Measurements from ENCODE around the gene CSF2. TPM values are rescaled to one million over a fixed set of nuclear protein-coding genes. Genes with fewer than 3 reads are reported as not detected.

Gene CSF2
- total RNA-seq, 1 experiment from 2014 or later, result not detected

DNA sequence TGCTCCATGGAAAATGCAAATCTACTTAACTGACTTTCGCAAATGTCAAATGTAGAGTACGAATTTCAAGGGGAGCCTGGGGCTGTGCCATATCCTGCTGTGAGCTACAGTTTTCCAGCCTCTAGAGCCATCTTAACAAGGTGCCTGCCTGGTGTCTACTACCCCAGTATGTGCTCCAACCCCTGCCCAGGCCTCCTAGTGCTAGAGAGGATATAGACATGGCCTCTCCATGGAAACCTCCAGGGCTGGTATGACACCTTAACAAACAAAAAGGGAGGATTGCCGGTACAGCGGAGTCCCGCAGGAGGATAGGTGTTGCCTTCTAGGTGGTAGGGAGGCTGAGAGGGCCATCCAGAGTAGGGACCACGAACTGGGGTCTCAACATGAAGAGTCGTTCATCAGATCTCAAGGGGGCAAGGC is 26.7 kb upstream of the CSF2 start:
- DNase-seq (ENCODE audit: low read depth, low spot score) (no peak), ATAC-seq (no peak)
- no TSS peak for BruUV-seq (replicated peaks)
- intact Hi-C loops (cut with micrococcal nuclease; ENCODE audit: unreplicated experiment), result no loop called here
- ChIA-PET POLR2A (no interaction called here), CTCF (no interaction called here)
- H3K36me3 ChIP-seq (ENCODE audit: control insufficient read depth, insufficient read depth, low read length), result no peaks in the 10 kb centered on the region
- no peak overlapping the region for H3K4me3 ChIP-seq (ENCODE audit: low read depth in 2 of 2, low read length in 2 of 2)
- H3K4me1 ChIP-seq (ENCODE audit: control insufficient read depth, insufficient read depth, low read length), result no peaks in the 10 kb centered on the region
- no peak overlapping the region for H3K27ac ChIP-seq (ENCODE audit: low read length)
- TF ChIP-seq TCF7L2 (IDR thresholded peaks at IDR 0.05; ENCODE audit: low read depth, low read length), result no peak
- TF ChIP-seq, protein P1, sequence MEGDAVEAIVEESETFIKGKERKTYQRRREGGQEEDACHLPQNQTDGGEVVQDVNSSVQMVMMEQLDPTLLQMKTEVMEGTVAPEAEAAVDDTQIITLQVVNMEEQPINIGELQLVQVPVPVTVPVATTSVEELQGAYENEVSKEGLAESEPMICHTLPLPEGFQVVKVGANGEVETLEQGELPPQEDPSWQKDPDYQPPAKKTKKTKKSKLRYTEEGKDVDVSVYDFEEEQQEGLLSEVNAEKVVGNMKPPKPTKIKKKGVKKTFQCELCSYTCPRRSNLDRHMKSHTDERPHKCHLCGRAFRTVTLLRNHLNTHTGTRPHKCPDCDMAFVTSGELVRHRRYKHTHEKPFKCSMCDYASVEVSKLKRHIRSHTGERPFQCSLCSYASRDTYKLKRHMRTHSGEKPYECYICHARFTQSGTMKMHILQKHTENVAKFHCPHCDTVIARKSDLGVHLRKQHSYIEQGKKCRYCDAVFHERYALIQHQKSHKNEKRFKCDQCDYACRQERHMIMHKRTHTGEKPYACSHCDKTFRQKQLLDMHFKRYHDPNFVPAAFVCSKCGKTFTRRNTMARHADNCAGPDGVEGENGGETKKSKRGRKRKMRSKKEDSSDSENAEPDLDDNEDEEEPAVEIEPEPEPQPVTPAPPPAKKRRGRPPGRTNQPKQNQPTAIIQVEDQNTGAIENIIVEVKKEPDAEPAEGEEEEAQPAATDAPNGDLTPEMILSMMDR (IDR thresholded peaks at IDR 0.05), result no peak
- H3K27me3 ChIP-seq (ENCODE audit: control insufficient read depth, insufficient read depth, low read length), result peaks cover 2% of the 10 kb centered on the region; the same call in 1 of the 2 replicates
- in situ Hi-C loops (cut with HindIII; ENCODE audit: low pct_unique_long_range_greater_than_20kb, low sequenced_read_pairs), result no loop called here
- no peaks in the 10 kb centered on the region for H3K9me3 ChIP-seq (ENCODE audit: control insufficient read depth, insufficient read depth, low read depth, low read length)

DNA sequence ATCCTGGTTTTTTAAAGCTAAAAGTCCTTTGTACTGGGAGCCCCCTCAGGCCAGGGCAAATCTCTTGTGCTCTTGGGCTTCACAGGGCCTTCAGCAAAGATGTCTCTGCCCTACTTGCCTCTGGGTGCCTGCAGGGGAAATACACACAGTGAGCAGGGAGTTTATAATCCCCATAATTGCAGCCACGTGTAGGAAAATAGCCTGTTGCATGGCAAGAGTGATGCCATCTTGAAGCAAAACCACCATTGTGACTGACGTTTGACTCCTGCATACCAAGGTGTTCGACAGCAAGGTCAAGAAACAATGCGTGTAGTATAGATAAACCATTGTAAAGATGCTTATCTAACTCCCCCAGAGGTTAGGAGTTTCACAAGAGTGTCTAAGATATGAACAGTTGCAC is 24.5 kb upstream of the CSF2 start:
- intact Hi-C loops (cut with micrococcal nuclease; ENCODE audit: unreplicated experiment) (no loop called here), in situ Hi-C loops (cut with HindIII; ENCODE audit: low pct_unique_long_range_greater_than_20kb, low sequenced_read_pairs) (no loop called here)
- DNase-seq (ENCODE audit: low read depth, low spot score), result no peak
- POLR2A ChIA-PET, result no interaction called here
- TF ChIP-seq POLR2AphosphoS5 (IDR thresholded peaks at IDR 0.05; ENCODE audit: low read depth, low read length) (no peak), TCF7L2 (IDR thresholded peaks at IDR 0.05; ENCODE audit: low read depth, low read length) (no peak), SIN3A (IDR thresholded peaks at IDR 0.05; ENCODE audit: borderline replicate concordance, insufficient read depth, low read depth, low read length) (no peak)
- TF ChIP-seq, protein P1 (IDR thresholded peaks at IDR 0.05), result no peak
- TF ChIP-seq, protein P2, sequence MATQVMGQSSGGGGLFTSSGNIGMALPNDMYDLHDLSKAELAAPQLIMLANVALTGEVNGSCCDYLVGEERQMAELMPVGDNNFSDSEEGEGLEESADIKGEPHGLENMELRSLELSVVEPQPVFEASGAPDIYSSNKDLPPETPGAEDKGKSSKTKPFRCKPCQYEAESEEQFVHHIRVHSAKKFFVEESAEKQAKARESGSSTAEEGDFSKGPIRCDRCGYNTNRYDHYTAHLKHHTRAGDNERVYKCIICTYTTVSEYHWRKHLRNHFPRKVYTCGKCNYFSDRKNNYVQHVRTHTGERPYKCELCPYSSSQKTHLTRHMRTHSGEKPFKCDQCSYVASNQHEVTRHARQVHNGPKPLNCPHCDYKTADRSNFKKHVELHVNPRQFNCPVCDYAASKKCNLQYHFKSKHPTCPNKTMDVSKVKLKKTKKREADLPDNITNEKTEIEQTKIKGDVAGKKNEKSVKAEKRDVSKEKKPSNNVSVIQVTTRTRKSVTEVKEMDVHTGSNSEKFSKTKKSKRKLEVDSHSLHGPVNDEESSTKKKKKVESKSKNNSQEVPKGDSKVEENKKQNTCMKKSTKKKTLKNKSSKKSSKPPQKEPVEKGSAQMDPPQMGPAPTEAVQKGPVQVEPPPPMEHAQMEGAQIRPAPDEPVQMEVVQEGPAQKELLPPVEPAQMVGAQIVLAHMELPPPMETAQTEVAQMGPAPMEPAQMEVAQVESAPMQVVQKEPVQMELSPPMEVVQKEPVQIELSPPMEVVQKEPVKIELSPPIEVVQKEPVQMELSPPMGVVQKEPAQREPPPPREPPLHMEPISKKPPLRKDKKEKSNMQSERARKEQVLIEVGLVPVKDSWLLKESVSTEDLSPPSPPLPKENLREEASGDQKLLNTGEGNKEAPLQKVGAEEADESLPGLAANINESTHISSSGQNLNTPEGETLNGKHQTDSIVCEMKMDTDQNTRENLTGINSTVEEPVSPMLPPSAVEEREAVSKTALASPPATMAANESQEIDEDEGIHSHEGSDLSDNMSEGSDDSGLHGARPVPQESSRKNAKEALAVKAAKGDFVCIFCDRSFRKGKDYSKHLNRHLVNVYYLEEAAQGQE (IDR thresholded peaks at IDR 0.05; ENCODE audit: insufficient read depth in 1 of 2, low read depth in 2 of 2, low read length in 1 of 2), result no peak
- Histone ChIP-seq H3K4me3 (ENCODE audit: low read depth in 2 of 2, low read length in 2 of 2) (no peak overlapping the region), H3K9me3 (ENCODE audit: control insufficient read depth, insufficient read depth, low read depth, low read length) (no peaks in the 10 kb centered on the region), H3K27me3 (ENCODE audit: control insufficient read depth, insufficient read depth, low read length) (no peaks in the 10 kb centered on the region), H3K27ac (ENCODE audit: low read length) (no peak overlapping the region), H3K4me1 (ENCODE audit: control insufficient read depth, insufficient read depth, low read length) (no peaks in the 10 kb centered on the region), H3K36me3 (ENCODE audit: control insufficient read depth, insufficient read depth, low read length) (no peaks in the 10 kb centered on the region)
- CTCF ChIA-PET, result no interaction called here
- no peak for ATAC-seq
- no TSS peak for BruUV-seq (replicated peaks)

DNA sequence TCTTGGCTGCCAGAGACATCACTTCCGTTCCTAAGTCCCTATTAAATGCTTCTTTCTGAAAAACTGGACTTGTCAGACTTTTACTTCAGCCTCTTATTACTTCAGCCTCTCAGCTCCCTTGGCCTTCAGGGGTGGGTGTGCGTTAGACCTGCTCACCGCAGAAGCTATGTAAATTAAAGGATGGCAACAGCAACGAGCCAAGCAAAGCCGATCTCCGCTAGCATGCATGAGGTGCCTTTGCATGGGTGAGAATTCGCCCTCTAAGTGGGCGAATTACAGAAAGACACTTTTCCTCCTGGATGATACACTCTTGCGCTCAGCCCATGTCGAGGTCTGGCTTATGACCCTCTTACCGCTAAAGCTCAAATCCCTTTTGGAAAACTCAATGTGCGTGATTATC is 24.0 kb upstream of the CSF2 start:
- ChIA-PET POLR2A (no interaction called here), CTCF (no interaction called here)
- Histone ChIP-seq H3K9me3 (ENCODE audit: control insufficient read depth, insufficient read depth, low read depth, low read length) (no peaks in the 10 kb centered on the region), H3K36me3 (ENCODE audit: control insufficient read depth, insufficient read depth, low read length) (no peaks in the 10 kb centered on the region), H3K4me1 (ENCODE audit: control insufficient read depth, insufficient read depth, low read length) (no peaks in the 10 kb centered on the region), H3K4me3 (ENCODE audit: low read depth in 2 of 2, low read length in 2 of 2) (no peak overlapping the region), H3K27ac (ENCODE audit: low read length) (no peak overlapping the region), H3K27me3 (ENCODE audit: control insufficient read depth, insufficient read depth, low read length) (no peaks in the 10 kb centered on the region)
- in situ Hi-C loops (cut with HindIII; ENCODE audit: low pct_unique_long_range_greater_than_20kb, low sequenced_read_pairs), result no loop called here
- intact Hi-C loops (cut with micrococcal nuclease; ENCODE audit: unreplicated experiment), result no loop called here
- no peak for ATAC-seq
- BruUV-seq (replicated peaks), result no TSS peak
- no peak for TF ChIP-seq TCF7L2 (IDR thresholded peaks at IDR 0.05; ENCODE audit: low read depth, low read length)
- TF ChIP-seq POLR2AphosphoS5 (IDR thresholded peaks at IDR 0.05; ENCODE audit: low read depth, low read length), result no peak
- TF ChIP-seq, protein P1 (IDR thresholded peaks at IDR 0.05), result no peak
- TF ChIP-seq SIN3A (IDR thresholded peaks at IDR 0.05; ENCODE audit: borderline replicate concordance, insufficient read depth, low read depth, low read length), result no peak
- TF ChIP-seq, protein P2 (IDR thresholded peaks at IDR 0.05; ENCODE audit: insufficient read depth in 1 of 2, low read depth in 2 of 2, low read length in 1 of 2), result no peak
- no peak for DNase-seq (ENCODE audit: low read depth, low spot score)

All from Panc1 (cell line).